NCI-H526 (cell line): ENCODE measurements around the gene FNBP1.

Experiments used
- DNase-seq, 2 experiments: peaks; one replicate each; lab custom pipeline; 2025; lab: John Stamatoyannopoulos, UW

The FNBP1 gene

GRCh38 chr9:129875181-129875611, 167.8 kb downstream of the FNBP1 start:
- no peak for DNase-seq

- DNase-seq: no peak
Observed at GRCh38 chr9:129874261-129875101, 168.5 kb downstream of the FNBP1 start.

- no peak for DNase-seq
Observed at GRCh38 chr9:129873563-129874190, 169.3 kb downstream of the FNBP1 start.

DNA sequence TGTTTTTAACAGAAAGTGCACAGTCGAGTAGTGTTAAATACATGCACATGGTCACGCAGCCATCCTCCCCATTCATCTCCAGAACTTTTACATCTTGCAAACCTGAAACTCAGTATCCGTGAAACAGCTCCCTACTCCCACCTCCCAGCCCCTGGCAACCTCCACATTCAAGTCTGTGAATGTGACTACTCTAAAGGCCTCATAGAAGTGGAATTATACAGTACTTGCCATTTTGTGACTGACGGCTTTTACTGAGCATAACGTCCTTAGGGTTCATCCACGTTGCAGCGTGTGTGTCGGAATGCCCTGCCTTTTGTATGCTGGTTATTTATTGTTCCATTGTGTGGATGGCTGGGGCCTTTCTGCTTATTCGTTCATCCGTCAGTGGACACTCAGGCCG, 171.9 kb downstream of the FNBP1 start:
- DNase-seq: no peak

DNA sequence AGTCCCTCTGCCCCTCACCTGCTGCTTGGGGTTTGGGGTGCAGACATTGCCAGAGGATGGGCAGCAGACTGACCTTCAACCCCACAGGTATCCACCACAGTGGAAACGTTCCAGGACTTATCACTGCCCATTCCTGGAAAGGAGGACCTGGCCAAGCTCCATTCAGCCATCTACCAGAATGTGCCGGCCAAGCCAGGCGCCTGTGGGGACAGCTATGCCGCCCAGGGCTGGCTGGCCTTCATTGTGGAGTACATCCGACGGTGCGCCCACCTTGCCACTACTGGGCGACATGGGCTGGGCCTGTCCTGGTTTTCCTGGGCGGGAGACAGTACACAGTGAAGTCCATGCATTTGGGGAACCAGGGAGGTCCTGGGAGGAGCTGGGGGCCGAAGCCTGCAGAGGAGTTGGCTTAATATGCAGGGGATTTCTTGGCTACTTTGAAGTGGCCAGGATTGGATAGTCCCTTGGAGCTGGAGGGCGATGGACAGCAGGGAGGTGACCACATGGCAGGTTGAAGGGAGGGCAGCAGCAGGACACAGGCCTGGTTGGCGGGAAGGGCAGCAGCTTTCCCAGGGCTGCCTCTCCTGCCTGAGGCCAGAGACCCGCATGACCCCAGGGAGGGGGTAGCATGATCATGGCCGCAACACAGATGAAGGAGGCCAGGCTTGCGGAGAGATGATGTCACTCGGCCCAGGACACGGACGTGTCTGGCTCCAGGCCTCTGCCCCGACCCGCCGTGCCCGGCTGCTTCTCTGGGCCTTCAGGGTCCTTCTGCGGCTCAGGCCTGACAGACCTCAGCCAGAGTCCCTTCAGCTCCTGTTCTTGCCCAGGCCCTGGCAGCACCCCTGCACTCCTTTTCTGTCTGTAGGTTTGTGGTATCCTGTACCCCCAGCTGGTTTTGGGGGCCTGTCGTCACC, 173.1 kb downstream of the FNBP1 start:
- no peak for DNase-seq

GRCh38 chr9:129868872-129869486, 174.0 kb downstream of the FNBP1 start:
- no peak for DNase-seq

GRCh38 chr9:129868023-129868871, 174.7 kb downstream of the FNBP1 start:
- DNase-seq: no peak

- DNase-seq: no peak
Observed at GRCh38 chr9:129867136-129868022, 175.6 kb downstream of the FNBP1 start.

- DNase-seq: no peak
Observed at GRCh38 chr9:129866394-129867135, 176.4 kb downstream of the FNBP1 start.

DNA sequence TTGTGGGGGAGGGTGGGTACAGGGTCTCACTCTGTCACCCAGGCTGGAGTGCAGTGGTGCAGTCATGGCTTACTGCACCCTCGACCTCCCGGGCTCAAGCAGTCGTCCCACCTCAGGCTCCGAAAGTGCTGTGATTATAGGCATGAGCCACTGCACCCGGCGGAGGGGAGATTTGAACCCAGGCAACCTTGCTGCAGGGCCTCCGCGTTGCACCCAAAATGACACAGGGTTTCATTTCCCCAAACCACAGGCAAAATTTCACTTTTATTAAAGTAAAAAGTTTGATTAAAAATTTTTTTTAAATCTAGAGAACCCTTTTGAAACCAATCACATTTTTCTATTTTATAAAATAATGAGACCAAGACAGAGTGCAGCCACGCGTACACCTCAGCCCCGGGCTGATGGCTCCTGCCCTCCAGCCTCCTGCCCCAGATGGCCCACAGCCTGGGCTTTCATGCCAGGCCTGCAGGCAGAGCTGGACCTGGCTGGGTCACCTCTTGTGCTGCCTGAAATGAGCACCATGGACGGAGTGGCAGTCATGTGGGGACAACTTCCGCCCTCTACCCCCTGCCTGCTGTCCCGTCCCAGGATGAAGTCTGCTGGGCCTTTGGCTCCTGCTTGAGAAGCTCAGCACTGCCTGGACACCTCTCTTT, 177.2 kb downstream of the FNBP1 start:
- DNase-seq: no peak

GRCh38 chr9:129864991-129865647, 177.9 kb downstream of the FNBP1 start:
- no peak for DNase-seq

DNA sequence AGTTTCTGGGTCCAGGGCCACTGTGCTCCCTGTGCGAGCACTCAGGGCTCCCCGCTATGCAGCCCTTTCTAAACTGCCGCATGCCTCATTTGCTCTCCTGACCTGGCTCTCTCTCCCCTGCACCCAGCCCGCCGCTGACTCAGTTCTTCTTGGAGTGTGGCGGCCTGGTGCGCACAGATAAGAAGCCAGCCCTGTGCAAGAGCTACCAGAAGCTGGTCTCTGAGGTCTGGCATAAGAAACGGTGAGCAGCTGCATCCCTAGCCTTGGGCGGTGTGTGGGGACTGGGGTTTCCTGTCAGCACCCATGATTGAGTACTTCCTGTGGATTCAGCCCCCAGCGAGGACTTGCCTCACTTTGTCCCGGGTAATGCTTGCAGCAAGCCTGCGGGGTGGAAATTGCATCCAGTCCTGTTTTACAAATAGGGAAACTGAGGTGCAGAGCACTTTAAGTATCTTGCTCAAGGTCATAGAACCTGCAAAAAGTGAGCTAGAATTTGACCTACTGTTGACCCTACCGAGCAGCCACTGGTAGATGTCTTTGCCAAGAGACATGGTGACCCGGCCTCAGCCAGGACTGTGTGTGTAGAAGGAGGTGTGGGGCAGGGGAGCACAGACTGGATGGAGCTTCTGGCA, 179.8 kb downstream of the FNBP1 start:
- DNase-seq: no peak

- no peak for DNase-seq
Observed at GRCh38 chr9:129861447-129861827, 181.6 kb downstream of the FNBP1 start.

- DNase-seq: no peak
Observed at GRCh38 chr9:129860653-129861446, 182.1 kb downstream of the FNBP1 start.

DNA sequence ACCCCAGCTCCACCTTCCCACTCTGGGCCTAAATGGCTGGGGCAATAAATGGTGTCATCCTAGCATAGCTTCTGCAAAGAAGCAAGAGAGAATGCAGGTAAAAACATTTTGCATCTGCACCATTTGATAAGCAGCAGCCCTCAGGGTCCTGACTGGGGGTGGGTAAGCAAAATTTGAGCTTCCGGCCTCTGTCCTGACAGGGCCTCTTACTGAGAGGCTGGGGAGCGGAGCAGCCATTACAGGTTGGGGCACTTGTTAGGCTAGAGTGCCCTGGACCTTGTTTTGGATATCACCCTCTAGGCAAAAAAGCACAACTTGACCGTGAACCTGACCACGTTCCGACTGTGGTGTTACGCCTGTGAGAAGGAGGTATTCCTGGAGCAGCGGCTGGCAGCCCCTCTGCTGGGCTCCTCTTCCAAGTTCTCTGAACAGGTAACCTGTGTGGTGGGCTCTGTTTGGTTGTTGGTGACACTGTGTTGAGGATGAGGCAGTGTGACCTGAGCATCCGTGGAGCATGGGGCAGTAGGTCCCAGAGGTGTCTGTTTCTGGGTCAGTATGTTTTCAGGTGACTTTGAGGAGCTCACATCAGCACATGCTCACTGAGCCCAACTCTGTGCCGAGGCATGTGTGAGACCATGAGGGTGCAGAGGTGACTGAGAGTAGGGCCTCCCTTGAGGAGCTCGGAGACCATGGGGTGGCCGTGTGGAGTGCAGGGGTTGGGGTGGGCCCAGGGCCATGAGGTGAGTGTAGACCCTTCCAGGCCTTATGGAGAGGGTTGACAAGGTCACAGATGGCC, 184.6 kb downstream of the FNBP1 start:
- no peak for DNase-seq

- no peak for DNase-seq
Observed at GRCh38 chr9:129857207-129857606, 185.8 kb downstream of the FNBP1 start.
